A673 (cell line): ENCODE data around the gene MAML2.

Experiments used
- CTCF ChIP-seq: fragments of 300-800, 200-600 bp; sonication (generic); conservative IDR thresholded peaks from 2 replicates; pipeline ENCODE4 v1.5.1; 2017; ENCODE audit warnings: low read depth, mild to moderate bottlenecking, antibody characterized with exemption, low read length, moderate library complexity, mixed read lengths
- EZH2 ChIP-seq: fragments of 200-600 bp; sonication (generic); IDR thresholded peaks from 2 replicates; pipeline ENCODE4 v1.6.1; 2017; ENCODE audit warnings: borderline replicate concordance, low read depth, mild to moderate bottlenecking, mixed read lengths, antibody characterized with exemption, low read length; ENCODE audit not compliant: poor library complexity, severe bottlenecking

DNA sequence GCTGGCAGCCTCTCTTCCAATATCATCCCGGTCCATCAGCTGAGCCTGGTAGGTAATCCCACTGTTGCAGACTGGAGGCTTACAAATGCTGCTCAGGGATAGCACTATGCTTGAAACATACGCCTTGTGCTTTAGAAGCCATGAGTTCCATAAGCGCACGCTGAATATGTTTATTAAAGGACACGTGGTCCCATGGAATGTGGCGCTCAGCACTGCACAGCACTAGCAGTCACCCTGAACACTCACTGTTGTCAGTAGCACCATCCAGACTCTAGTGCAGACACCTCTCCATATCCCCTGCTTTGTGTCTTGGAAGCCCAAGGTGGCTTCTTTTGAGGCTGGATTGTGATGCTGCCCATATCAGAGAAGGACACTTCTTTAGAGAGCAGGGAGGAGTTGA, 120.9 kb downstream of the MAML2 start:
- TF ChIP-seq CTCF (no peak), EZH2 (no peak)
